Parathyroid adenoma (tissue), 2 donors: Measurements from ENCODE around the gene EEF1A1.
"Not testable (repeated sequence)": the region's sequence is repeated elsewhere in the genome, so short reads cannot be mapped to it uniquely, and the experiment has no call there.

Experiments
- H2AFZ ChIP-seq: fragments of 300-600 bp; sonication (generic); one replicate; pipeline ENCODE4 v1.7.0; 2017; ENCODE audit warnings: antibody characterized with exemption, mild to moderate bottlenecking
- H3K27ac ChIP-seq: fragments of 300-600 bp; sonication (generic); one replicate; pipeline ENCODE4 v1.7.0; 2017
- H3K27me3 ChIP-seq: fragments of 300-600 bp; sonication (generic); one replicate; pipeline ENCODE4 v1.7.0; 2017; ENCODE audit warnings: low read length; ENCODE audit not compliant: control insufficient read depth, insufficient read depth
- H3K36me3 ChIP-seq: fragments of 300-600 bp; sonication (generic); one replicate; pipeline ENCODE4 v1.7.0; 2017; ENCODE audit warnings: low read length; ENCODE audit not compliant: control insufficient read depth, insufficient read depth
- H3K4me1 ChIP-seq: fragments of 300-600 bp; sonication (generic); one replicate; pipeline ENCODE4 v1.7.0; 2017; ENCODE audit warnings: control low read depth
- H3K4me2 ChIP-seq: fragments of 300-600 bp; sonication (generic); one replicate; pipeline ENCODE4 v1.7.0; 2017; ENCODE audit warnings: low read length
- H3K4me3 ChIP-seq: fragments of 300-600 bp; sonication (generic); one replicate; pipeline ENCODE4 v1.7.0; 2017; ENCODE audit warnings: low read depth, low read length
- H3K79me2 ChIP-seq: fragments of 300-600 bp; sonication (generic); one replicate; pipeline ENCODE4 v1.7.0; 2017; ENCODE audit warnings: control low read depth
- H3K9ac ChIP-seq: fragments of 300-600 bp; sonication (generic); one replicate; pipeline ENCODE4 v1.7.0; 2017; ENCODE audit warnings: mild to moderate bottlenecking
- H3K9me3 ChIP-seq: fragments of 300-600 bp; sonication (generic); one replicate; pipeline ENCODE4 v1.7.0; 2017; ENCODE audit warnings: low read length; ENCODE audit not compliant: control insufficient read depth
- TF ChIP-seq, protein P1 (sequence below): fragments of 300-600 bp; sonication (generic); IDR thresholded peaks from one replicate; pipeline ENCODE4 v1.7.0; 2017; ENCODE audit warnings: antibody characterized with exemption, mild to moderate bottlenecking
- donor health status: primary hyperparathyroidism.

The EEF1A1 gene

GRCh38 chr6:73520688-73521350 is at the start of gene EEF1A1:
Gene EEF1A1 (minus strand): TSS chr6:73521032. CDS start chr6:73520026, 1,006 bp downstream.
- Histone ChIP-seq H3K79me2 (peaks cover 2% of the 10 kb centered on the region), H3K36me3 (no peaks in the 10 kb centered on the region)

GRCh38 chr6:73569121-73569520 is 48.3 kb upstream of the EEF1A1 start:
- Histone ChIP-seq H3K79me2 (no peaks in the 10 kb centered on the region), H3K27ac (no peak overlapping the region), H3K4me3 (no peak overlapping the region), H3K4me1 (no peaks in the 10 kb centered on the region), H3K27me3 (no peaks in the 10 kb centered on the region), H2AFZ (no peak overlapping the region), H3K9me3 (no peaks in the 10 kb centered on the region), H3K4me2 (no peak overlapping the region), H3K36me3 (no peaks in the 10 kb centered on the region), H3K9ac (no peak overlapping the region)
- TF ChIP-seq, protein P1, sequence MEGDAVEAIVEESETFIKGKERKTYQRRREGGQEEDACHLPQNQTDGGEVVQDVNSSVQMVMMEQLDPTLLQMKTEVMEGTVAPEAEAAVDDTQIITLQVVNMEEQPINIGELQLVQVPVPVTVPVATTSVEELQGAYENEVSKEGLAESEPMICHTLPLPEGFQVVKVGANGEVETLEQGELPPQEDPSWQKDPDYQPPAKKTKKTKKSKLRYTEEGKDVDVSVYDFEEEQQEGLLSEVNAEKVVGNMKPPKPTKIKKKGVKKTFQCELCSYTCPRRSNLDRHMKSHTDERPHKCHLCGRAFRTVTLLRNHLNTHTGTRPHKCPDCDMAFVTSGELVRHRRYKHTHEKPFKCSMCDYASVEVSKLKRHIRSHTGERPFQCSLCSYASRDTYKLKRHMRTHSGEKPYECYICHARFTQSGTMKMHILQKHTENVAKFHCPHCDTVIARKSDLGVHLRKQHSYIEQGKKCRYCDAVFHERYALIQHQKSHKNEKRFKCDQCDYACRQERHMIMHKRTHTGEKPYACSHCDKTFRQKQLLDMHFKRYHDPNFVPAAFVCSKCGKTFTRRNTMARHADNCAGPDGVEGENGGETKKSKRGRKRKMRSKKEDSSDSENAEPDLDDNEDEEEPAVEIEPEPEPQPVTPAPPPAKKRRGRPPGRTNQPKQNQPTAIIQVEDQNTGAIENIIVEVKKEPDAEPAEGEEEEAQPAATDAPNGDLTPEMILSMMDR: no peak

More at GRCh38 chr6:73520688-73521350, at the start of gene EEF1A1:
- no peaks in the 10 kb centered on the region for H3K9me3 ChIP-seq
- H3K4me2 ChIP-seq: peak within 1 kb of the TSS; percentile 99
- peak within 1 kb of the TSS; percentile 97 for H3K27ac ChIP-seq
- no peaks in the 10 kb centered on the region for H3K27me3 ChIP-seq
- H3K4me1 ChIP-seq: peaks cover 20% of the 10 kb centered on the region
- H3K4me3 ChIP-seq: peak within 1 kb of the TSS; percentile 100
- H3K9ac ChIP-seq: peak within 1 kb of the TSS; percentile 97
- TF ChIP-seq, protein P1: no peak
- peak within 1 kb of the TSS; percentile 99 for H2AFZ ChIP-seq

- Histone ChIP-seq H3K9ac (no peak overlapping the region), H2AFZ (no peak overlapping the region), H3K4me3 (no peak overlapping the region), H3K4me2 (no peak overlapping the region), H3K9me3 (no peaks in the 10 kb centered on the region), H3K36me3 (no peaks in the 10 kb centered on the region), H3K27ac (no peak overlapping the region), H3K27me3 (no peaks in the 10 kb centered on the region), H3K4me1 (no peaks in the 10 kb centered on the region), H3K79me2 (no peaks in the 10 kb centered on the region)
- TF ChIP-seq, protein P1: no peak
These were observed 46.2 kb upstream of the EEF1A1 start for GRCh38 chr6:73566954-73567591.

GRCh38 chr6:73566486-73566871 is 45.6 kb upstream of the EEF1A1 start:
- not testable (repeated sequence) for H3K4me3 ChIP-seq, H3K9ac ChIP-seq, H3K79me2 ChIP-seq, H3K4me2 ChIP-seq, H3K27me3 ChIP-seq, H3K9me3 ChIP-seq, H3K36me3 ChIP-seq, H2AFZ ChIP-seq, H3K4me1 ChIP-seq, H3K27ac ChIP-seq

- H3K9me3 ChIP-seq: no peaks in the 10 kb centered on the region
- H3K27ac ChIP-seq: no peak overlapping the region
- H3K4me2 ChIP-seq: no peak overlapping the region
- no peaks in the 10 kb centered on the region for H3K79me2 ChIP-seq
- H3K36me3 ChIP-seq: no peaks in the 10 kb centered on the region
- H3K27me3 ChIP-seq: no peaks in the 10 kb centered on the region
- H2AFZ ChIP-seq: no peak overlapping the region
- H3K4me1 ChIP-seq: no peaks in the 10 kb centered on the region
- no peak overlapping the region for H3K9ac ChIP-seq
- TF ChIP-seq, protein P1: no peak
- H3K4me3 ChIP-seq: no peak overlapping the region
These were observed 45.1 kb upstream of the EEF1A1 start for GRCh38 chr6:73565767-73566485.
